Hematopoietic multipotent progenitor cell treated with erythropoietin and hydrocortisone succinate and interleukin-3 and kit ligand, for 8 days (in vitro differentiated cells): ENCODE results near the gene ALDH3B2.
"Not testable (repeated sequence)": the region's sequence is repeated elsewhere in the genome, so short reads cannot be mapped to it uniquely, and the experiment has no call there.

Experiments used
- DNase-seq: peaks from one replicate; pipeline ENCODE4 v3.0.0-alpha.2; 2015

Gene ALDH3B2

DNA sequence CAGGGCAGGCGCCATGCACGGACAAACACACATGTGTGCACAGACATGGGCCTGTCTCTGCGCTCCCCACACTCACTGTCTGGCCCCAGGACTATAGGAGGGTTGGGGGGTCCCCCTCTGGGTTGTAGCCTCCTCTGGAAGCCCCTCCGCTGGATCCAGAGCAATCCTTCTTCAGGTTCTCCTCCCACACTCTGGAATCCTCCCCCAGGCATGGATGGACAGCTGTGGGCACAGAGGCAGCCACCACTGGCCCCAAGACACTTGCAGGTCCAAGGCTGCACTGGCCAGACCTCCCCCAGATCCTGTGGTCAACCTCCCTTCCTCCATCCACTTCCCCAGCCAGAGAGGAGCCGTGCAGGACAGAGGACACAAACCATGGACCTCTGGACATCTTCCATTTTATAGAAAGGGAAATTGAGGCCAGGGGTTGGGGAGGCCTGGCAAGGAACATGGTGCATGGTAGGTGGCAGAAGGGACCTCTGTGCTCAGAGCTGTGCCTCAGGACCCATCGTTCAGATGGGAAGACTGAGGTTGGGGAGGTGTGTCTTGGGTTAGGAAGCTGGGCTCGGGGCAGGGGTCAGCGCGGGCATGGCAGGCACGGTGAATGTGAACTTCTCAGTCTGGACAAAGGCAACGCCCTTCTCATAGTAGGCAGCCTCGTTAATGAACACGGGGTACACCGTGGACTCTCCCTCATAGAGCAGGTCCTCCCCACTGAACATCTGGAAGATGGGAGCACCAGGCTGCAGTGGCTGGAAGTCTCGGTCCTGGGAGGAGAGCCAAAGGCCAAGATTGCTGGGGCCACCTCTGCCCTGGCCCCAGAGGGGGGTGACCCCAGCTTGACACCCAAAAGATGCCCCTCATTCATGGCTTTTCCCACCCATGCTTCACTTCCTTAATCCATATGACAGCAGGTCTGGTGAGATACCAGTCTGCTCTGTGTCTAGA, 32.0 kb downstream of the ALDH3B2 start:
- DNase-seq: no peak

DNA sequence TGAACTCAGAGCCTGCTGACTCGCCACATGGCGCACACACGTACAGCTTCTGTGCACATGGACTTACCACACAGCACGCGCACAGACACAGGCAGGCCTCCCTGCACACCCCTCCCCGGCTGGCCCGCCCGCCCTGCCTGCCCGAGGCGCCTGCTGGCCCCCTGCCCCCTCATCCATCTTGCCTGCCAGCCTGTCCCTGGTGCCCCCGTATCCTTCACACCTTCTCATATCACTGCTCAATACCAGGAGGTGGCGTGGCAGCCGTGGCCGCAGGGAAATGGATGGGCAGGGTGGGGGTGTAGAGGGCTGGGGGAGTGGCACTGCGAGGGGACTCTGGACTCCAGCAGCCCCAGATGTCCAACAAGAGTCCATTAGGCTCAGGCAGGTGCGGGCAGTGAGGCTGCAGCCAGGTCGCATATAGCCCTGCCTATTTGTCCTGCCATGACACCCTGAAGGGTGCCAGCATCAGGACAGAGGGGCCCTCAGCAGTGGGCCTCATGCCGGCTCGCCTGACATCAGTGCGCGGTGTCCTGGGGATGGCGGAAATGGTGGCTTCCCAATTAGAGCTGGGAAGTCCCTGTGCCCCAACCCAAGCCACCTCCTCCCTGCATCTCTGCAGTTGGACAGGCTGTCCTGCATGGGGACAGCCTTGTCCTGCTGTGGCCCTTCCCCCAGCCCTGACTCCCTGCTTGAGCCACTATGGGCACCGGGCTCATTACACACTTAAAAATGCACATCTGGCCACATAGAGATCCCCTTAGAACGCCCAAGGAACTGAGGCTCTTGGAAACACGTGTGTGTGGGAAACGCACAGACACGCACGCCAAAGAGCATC, 32.9 kb downstream of the ALDH3B2 start:
- no peak for DNase-seq

DNA sequence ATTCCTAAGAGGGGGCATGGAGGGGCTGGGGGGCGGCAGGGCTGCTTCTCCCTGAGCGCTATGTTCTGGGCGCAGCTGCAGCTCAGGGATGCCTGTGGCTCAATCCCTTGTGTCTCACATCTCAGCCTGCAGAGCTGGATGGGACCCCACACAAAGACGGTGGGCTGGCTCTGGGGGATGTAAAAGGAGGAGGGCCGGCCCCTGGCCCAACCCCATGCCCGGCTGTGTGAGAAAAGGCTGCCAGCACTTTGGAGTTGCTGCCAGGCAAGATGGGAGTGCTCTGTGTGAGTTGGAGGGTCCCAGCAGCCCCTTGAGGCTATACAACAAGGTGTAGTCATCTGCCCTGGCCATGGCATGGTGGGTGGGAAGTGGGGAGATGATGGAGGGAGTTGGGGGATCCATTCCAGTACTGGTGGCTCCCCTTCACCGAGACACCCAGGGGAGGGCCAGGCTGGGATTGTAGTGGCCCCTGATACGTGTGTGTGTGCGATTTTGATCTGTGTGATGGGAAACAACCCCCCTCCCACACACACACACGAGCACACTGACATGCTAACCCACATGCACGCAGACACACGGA, 33.6 kb downstream of the ALDH3B2 start:
- DNase-seq: no peak

DNA sequence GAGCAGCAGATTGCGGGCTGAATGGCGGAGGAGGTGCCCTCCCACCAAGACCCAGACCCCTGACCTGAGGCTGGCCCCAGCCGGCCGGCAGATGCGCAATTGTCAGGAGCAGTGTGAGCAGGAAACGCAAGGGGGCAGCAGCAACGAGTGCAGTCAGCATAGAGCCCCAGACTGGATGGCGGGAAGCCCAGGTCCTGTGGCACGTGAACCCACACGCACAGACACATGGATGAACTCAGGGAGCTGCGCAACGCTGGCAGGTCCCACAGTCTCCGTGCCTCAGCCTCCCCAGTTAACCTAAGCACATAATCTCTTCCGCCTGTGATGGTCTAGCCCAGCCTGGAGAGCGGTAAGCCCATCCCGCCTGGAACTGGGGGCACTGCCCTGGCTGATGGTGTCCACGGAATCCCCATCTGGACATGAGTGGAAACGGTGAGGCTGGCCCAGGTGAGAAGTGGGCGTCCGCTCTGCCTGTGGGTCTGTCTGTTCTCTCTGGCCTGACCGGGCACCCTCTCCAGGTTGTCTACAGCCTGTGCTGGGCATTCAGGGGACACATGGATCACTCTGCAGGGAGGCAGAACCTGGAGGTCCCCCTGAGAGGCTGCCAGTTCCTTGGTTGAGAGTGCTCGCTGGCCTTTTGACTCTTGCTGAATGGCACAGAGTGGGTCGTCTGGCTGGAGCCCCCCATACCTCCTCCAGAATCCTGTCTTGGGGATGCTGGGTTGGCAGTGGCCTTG, 34.2 kb downstream of the ALDH3B2 start:
- DNase-seq: peak; percentile 53

DNA sequence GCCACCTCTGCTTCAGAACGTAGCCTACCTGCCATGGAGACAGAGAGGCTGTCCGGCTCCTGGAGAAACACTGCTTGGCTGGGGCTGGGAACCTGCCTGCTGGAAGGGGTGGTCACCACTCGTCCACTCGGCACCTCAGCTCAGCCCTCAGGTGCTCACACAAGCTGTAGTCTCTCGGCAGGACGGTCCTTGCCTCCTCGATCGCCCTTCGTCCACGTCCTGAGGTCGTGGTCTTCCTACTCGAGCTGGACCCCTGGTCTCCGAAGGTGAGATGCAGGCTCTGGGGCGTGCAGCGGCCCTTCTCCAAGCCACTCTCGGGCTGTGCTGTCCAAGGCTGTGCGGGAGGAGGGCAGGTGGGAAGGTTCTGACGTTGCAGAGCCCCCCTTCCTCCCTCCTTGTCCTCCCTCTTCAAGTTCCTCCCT, 35.0 kb downstream of the ALDH3B2 start, which contains the start of gene TBX10:
TSS of gene TBX10 (minus strand) at position 326 of the 422 bp plus-strand sequence. CDS start at position 35, 291 bp downstream.
- DNase-seq: no peak

DNA sequence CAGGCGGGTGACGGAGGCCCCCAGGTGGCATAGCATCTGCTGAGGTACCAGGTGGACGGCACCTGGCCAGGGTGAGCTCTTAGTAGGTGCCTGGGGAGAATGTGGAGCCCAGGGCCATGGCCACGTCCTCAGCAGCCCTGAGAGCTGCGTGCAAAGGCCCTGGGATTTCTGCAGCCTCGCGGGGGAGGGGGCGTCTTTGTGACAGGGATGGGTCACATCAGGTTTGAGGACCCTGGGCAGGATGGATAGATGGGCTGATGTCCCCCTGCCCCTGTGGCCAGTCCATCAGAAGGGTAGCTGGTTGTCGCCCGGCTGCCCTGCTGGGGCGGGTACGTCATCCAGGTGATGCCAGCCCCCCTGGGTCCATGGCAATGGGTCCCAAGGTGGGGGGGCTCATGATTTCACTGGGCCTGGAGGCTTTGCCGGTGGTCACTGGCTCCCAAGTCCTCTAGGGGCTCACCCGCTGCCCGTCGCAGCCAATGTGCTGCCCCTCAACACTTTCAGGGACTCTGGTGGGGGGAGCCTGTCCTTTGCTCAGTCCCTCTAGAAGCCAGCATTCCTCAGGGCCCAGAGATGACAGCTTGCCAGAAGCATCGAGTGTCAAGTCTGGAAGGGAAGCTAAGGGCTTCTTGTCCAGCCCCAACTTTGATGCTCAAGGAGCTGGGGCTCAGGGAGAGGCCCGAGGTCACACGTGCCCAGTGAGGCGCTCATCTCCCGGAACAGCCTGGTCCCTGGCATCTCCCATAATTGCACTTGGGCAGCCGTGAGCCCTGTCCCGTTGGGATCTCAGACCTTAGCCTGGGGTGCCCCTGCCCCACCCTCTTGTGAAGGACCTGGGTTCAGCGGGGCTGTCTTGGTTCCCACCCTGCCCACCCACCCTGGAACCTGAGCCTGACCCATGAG, 35.6 kb downstream of the ALDH3B2 start:
- no peak for DNase-seq

DNA sequence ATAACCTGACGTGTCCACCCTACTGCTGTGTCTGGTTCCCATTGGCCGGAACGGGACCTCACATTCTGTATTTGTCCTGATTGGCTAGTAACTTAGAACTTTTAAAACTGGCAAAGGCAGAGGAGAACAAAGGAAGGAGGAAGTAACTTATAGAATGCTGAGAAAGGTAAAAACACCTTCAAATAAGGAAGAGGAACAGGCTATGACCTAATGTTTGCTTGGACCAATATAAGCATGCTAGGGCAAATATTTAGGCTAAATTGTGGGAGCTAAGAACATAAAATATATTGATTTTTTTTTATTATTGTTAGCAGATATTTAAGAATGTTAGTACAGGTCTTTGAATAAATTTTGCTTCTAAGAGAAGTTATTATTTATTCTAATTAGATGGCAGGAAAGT, 37.0 kb downstream of the ALDH3B2 start:
- DNase-seq: not testable (repeated sequence)

DNA sequence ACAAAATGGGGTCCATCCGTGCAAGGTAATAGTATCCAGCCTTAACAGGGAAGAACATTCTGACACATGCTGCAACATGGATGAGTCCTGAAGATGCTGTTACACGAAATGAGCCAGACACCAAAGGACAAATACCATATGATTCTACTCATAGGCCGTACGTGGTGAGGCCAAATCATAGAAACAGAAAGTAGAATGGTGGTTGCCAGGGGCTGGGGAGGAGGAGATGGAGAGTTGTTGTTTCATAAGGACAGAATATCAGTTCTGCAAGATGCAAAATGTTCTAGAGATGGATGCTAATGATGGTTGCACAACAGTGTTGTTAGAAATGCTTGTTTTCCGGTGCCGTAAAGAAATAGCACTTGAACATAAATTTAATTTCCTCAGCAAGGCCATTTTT, 37.5 kb downstream of the ALDH3B2 start:
- no peak for DNase-seq

DNA sequence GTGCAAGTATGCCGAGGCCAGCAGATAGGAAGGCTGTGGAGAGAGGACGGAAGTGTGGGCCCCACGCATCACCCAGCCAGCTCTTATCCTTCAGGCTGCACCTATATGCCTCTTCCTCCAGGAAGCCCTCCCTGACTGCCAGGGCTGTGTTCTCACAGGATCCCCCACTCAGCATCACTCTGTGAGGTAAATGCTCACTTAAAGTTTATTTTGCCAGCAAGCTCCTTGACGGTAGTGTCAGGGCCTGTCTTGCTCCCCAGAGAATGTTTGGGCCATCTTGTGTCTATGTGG, 39.2 kb downstream of the ALDH3B2 start:
- DNase-seq: no peak

DNA sequence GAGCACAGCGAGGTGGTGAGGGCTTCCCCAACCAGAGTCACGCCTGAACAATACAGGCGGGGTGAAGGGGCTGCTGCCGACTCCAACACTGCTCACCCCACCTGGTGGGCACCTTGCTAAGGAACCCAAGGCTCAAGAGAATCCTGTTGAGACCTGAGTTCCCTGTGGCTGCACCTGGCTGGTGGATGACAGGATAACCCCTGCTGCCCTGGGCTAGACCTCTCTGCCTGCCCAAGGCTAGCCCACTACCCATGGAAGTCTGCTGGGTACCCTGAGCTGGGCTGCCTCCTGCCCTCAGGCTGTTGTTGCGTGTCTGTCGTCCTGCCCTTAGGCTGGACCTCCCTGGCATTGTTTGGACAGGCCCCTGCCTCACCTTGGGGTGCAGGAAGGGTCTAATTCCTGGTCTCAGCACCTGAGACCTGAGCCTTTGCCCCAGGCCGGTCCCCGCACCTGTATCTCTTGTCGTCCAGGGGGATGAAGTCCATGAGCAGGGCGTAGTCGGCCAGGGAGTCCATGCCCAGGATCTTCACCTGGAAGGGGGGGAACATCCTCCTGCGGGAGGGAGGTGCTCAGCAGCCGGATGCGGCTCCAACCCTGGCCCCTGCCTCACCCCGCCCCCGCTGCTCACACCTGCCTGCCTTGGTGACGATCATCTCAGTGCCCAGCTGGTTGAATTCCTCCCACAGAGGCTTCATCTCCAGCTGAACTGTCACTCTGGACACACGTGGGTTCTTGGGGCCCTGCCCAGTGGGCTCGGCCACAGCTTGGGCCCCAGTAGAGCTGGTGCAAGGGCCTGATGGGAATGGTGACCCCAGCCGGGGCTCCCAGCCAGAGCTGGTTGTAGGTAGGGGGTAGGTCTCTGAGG, 39.8 kb downstream of the ALDH3B2 start:
- DNase-seq: no peak

DNA sequence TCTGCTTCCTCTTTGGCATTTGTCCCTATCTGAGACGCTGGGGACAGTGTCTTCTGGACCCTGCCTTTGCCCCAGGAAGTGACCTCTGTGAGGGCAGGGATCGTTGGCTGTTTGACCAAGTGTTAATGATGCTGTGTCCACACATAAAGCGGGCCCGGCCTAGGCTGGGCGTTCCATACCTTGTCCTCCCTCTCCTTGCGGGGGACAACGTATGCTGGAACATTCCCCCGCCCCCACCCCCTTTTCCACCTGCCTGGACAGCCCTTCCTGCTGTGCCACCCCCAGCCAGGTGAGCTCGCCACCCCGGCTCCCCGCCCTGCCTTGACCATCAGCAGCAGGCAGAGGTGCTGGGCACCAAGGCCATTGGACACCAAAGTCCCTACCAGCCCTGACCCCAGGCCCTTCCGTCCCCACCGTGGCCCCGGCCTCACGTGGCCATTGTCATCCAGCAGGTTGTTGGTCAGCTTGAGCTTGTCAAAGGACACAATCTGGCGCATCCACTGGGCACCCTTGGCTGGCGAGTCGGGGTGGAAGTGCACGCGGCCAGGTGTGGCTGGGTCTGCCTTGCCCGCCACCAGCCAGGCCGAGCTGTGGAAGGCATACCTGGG, 40.6 kb downstream of the ALDH3B2 start:
- DNase-seq: no peak

DNA sequence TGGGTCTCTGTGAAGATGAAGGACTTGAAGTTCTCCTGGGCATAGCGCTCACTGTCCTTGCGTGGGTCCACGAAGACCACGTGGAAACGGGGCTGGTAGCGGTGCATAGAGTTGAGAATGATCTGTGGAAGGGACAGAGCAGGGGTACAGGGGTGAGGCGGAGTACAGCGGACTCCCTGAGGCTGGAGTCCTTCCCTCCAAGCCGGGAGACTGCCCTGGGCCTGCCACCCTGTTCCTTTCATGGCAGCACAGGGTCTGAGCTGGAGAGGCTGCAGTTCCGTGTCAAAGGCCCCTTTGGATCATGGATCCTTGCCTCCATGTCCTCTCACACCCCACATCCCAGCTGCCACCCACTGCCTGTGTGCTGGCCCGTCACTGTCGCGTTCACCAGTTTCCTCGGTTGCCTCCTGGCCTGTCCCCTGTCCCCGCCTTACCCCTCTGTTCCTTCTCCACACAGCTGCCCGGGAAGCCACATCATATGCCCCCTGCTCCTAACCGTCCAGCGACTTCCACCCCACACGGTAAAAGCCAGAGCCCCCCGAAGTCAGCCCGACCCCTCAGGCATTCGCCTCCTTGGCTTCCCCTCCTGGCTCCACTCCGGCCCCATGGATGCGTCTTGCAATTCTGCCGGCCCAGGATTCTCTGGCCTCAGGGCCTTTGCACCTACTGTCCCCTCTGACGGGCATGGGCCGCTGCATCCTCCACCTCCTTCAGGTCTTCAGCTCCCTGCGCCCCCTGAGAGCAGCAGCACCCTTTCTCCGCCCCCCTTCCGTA, 41.3 kb downstream of the ALDH3B2 start:
- DNase-seq: no peak

DNA sequence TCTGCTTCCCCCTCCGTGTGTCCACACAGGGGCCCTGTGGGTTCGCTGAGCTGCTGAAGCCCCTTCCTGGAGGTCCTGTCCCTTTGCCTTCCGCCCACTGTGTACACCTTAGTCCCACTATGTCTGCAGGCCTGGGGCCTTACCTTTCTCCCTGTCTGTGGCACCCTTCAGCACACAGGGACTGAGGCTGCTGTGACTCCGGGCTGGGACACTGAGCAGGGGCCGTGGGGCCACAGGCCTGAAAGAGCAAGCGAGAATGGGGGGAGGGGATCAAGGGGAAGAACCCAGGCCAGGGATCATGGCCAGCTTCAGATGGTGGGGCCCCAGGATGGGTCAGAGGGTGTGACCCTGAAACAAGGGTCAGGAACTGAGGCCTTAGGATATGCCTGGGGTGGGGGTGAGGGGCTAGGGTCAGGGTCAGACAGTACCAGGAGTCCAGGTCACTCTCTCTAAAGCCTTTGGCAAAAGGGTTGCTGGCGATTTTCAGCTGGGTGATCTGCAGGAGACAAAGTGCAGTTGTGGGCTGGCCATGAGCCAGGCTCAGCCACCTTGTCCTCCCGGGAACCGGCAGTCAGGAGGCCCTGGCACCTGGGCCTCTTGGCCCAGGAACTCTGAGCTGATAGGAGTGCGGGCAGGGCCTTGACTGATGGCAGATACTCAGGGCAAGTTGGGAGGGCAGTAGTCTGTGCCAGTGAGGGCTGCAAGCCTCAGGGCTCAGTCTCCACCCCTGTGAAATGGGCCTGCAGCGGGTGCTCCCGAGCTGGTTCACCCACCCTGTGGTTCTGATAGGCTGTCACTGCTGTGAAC, 42.0 kb downstream of the ALDH3B2 start:
- DNase-seq: peak; percentile 75

DNA sequence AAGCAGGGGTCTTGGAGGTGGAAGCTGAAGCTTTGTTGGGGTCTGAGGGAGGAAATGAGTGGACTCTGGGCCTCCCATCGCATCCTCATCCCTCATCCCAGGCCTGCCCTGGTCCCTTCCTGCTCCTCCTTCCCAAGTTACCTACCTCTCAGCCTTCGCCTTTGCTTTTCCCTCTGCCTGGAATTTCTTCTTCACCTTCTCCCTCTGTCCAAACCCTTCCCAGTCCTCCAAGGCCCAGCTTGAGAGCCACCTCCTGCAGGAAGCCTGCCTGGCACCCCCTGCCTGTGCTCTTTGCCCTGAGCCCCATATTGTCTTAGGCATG, 42.6 kb downstream of the ALDH3B2 start:
- no peak for DNase-seq

DNA sequence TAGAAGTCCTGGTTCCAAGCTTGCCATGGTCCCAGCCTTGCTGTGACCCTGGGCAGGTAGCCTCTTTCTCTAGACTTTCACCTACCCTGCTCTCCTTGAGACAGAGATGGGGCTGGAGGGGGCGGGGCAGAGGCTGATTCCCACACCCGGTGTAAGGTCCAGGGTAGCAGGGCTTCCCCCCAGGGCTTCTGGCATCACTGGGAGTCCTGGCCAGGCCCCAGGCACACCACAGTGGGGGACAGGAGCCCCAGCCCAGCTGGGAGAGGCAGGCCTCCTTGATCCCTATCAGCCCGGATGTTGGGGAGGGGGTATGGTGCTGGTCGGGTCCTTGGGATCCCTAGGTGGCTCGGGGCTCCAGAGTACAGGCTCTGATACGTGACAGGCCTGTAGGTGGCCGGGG, 43.0 kb downstream of the ALDH3B2 start:
- no peak for DNase-seq

DNA sequence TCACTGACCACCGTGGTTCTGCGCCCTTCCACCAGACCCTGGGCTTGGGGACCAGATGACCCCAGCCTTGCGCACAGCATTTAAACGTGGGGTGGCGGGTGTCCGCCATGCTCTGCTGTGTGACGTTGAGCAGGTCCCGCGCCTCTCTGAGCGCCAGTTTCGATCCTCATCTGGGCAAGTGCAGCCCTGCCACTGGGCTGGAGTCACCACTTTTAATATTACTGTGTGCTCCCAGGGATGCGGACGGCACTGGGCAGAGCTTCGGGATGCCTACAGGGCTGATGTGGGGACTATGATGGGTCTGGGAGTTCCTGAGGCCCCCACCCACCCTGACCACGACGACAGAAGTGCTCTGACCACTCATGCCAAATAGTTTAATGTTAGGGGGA, 43.5 kb downstream of the ALDH3B2 start:
- DNase-seq: no peak

DNA sequence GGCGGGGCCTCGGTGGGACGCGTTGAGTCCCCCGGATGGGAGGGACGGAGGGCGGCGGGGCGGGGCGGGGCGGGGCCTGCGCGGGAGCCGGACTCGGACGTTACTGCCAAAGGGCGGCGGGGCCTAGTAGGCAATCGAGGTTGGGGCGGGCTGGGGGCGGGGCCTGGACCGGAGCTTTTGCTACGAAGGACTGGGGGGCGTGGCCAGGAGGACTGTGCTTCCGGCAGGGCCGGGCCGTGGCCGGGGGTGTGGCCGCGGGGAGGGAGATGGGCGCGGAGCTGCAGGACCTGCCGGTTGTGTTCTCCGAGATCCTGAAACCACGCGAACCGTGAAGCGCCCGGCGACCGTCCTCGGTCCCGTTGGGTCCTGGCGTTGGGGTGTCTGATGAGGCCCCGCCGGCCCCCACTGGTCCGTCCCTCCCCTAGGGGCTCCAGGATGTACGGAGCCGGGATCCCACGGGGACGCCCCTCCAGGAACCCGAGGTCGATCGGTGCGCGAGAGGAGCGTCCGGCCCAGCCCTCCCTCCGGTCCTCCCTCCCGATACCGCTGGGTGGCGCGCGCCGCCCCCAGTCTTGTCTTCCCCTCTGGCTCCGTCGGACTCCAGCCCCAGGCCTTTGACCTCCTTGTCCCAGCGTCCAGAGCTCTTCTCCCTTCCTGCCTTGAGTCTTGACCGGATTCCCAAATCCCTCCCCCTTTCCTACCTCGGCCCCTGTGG, 44.0 kb downstream of the ALDH3B2 start:
- peak; percentile 93 for DNase-seq
